Lower leg skin (tissue), 4 donors: ENCODE measurements around the gene SSTR5. TPM values are rescaled to one million over a fixed set of nuclear protein-coding genes. Genes with fewer than 3 reads are reported as not detected.

Experiments used
- DNase-seq, 2 donors: peaks; one replicate each; pipeline ENCODE4 v3.0.0-alpha.2; 2019; ENCODE audit warnings: low spot score in 2 of 2
- H3K4me3 ChIP-seq: fragments of 200-600 bp; sonication (generic); 2 replicates; pipeline ENCODE4 v1.5.1; 2017; ENCODE audit warnings: mild to moderate bottlenecking, low read depth; ENCODE audit not compliant: poor library complexity, severe bottlenecking
- CTCF ChIP-seq, 3 donors: fragments of 450-650 bp; IDR thresholded peaks; one replicate each; pipeline ENCODE4 v1.5.1; 2016; ENCODE audit warnings: antibody characterized with exemption in 3 of 3, mild to moderate bottlenecking in 3 of 3, moderate library complexity in 2 of 3
- POLR2A ChIP-seq, 2 donors: fragments of 450-650 bp; IDR thresholded peaks; one replicate each; pipeline ENCODE4 v1.6.1; 2016 to 2017; ENCODE audit warnings: antibody characterized with exemption in 2 of 2, mild to moderate bottlenecking in 1 of 2, moderate library complexity in 1 of 2
- WGBS, 2 donors: methylation state at CpG; one replicate each; pipeline ENCODE4 v1.1.5; 2018; 5-methylcytosine and 5-hydroxymethylcytosine counted together
- intact Hi-C: fragments of 100-400 bp; cut with DNase I; formaldehyde crosslinking; loops from one replicate; pipeline ENCODE4 v1.15.0; 2023; ENCODE audit warnings: low total_unique reads
- total RNA-seq, 4 donors: library from RNA; depleted of rRNA; stranded (reverse); fragments of >200 nt; gene quantifications; one replicate each; pipeline ENCODE4 v1.1.0, GENCODE V29; 2016

Gene SSTR5
- total RNA-seq, 4 donors from 2014 or later: 0.36 TPM; not detected in 3

GRCh38 chr16:1129106-1129960, 56.8 kb downstream of the SSTR5 start:
- WGBS, 2 donors: 84 to 86% methylated on average over 23 to 42 of the region's 48 CpGs
- TF ChIP-seq CTCF (IDR thresholded peaks at IDR 0.05) (no peak), POLR2A (IDR thresholded peaks at IDR 0.05) (no peak)

GRCh38 chr16:1130382-1130781, 57.8 kb downstream of the SSTR5 start:
- TF ChIP-seq CTCF (IDR thresholded peaks at IDR 0.05): no peak
- TF ChIP-seq POLR2A (IDR thresholded peaks at IDR 0.05): no peak
- H3K4me3 ChIP-seq: no peak overlapping the region
- intact Hi-C loops: no loop called here
- DNase-seq: no peak
- 88 to 97% methylated on average over 6 to 8 of the region's 8 CpGs for WGBS, 2 donors

More at GRCh38 chr16:1129106-1129960, 56.8 kb downstream of the SSTR5 start:
- intact Hi-C loops: no loop called here
- H3K4me3 ChIP-seq: no peak overlapping the region
- DNase-seq: no peak

Other genes with a start within 250 kb of the SSTR5 start
- gene LMF1, start 101.8 kb upstream of the SSTR5 start, total RNA-seq: 10 to 100 TPM; 31.3 to 68.3 (median 50.3) TPM
- 10 to 100 TPM in 2 of 4 donors, 1 to 10 TPM in 2; 3.0 to 27.7 (median 11.4) TPM for gene SOX8, start 91.0 kb upstream of the SSTR5 start, total RNA-seq
- not detected for gene C1QTNF8, start 23.5 kb downstream of the SSTR5 start, total RNA-seq
- 100 to 1,000 TPM in 2 of 4 donors, 10 to 100 TPM in 2; 29.3 to 151 (median 72.1) TPM for gene CACNA1H, start 80.4 kb downstream of the SSTR5 start, total RNA-seq
- gene TPSG1, start 152.5 kb downstream of the SSTR5 start, total RNA-seq: 1 to 10 TPM in 2 of 4 donors, under 1 TPM in 1, not detected in 1; 0.32 to 1.5 (median 1.1) TPM
- gene TPSB2, start 157.4 kb downstream of the SSTR5 start, total RNA-seq: 100 to 1,000 TPM in 1 of 4 donors, 10 to 100 TPM in 3; 10.5 to 158 (median 40.1) TPM
- gene TPSAB1, start 168.0 kb downstream of the SSTR5 start, total RNA-seq: 10 to 100 TPM; 16.4 to 93.5 (median 29.8) TPM
- 1 to 10 TPM in 3 of 4 donors, under 1 TPM in 1; 0.93 to 7.1 (median 2.4) TPM for gene TPSD1, start 183.3 kb downstream of the SSTR5 start, total RNA-seq
- 100 to 1,000 TPM in 1 of 4 donors, 10 to 100 TPM in 3; 42.1 to 138 (median 47.4) TPM for gene UBE2I, start 236.9 kb downstream of the SSTR5 start, total RNA-seq